Nephron (organoid): Measurements from ENCODE around the gene KCTD17.

Experiments used
- H3K27ac Mint-ChIP-seq, 3 experiments: 2 replicates each; pipeline ENCODE4 v1.8.0; 2020; ENCODE audit warnings: mixed read lengths in 3 of 3, mild to moderate bottlenecking in 2 of 3, moderate library complexity in 1 of 3
- H3K27me3 Mint-ChIP-seq: 2 replicates; pipeline ENCODE4 v1.8.0; 2021; ENCODE audit warnings: low read depth, mild to moderate bottlenecking, moderate library complexity, mixed read lengths
- H3K36me3 Mint-ChIP-seq: 2 replicates; pipeline ENCODE4 v1.8.0; 2020; ENCODE audit warnings: low read depth, mixed read lengths
- H3K4me1 Mint-ChIP-seq: 2 replicates; pipeline ENCODE4 v1.8.0; 2020; ENCODE audit warnings: mixed read lengths
- H3K4me3 Mint-ChIP-seq, 3 experiments: 2 replicates each; pipeline ENCODE4 v1.8.0; 2020; ENCODE audit warnings: mild to moderate bottlenecking in 3 of 3, mixed read lengths in 3 of 3, moderate library complexity in 2 of 3
- H3K9me3 Mint-ChIP-seq: 2 replicates; pipeline ENCODE4 v1.8.0; 2020; ENCODE audit warnings: mixed read lengths
- TF ChIP-seq, protein P1 (sequence below), 3 experiments: fragments of 200-600 bp; sonication (generic); IDR thresholded peaks; one replicate each; pipeline ENCODE4 v1.5.0; 2021; ENCODE audit warnings: antibody characterized with exemption in 3 of 3; ENCODE audit not compliant: unreplicated experiment in 3 of 3

The KCTD17 gene

DNA sequence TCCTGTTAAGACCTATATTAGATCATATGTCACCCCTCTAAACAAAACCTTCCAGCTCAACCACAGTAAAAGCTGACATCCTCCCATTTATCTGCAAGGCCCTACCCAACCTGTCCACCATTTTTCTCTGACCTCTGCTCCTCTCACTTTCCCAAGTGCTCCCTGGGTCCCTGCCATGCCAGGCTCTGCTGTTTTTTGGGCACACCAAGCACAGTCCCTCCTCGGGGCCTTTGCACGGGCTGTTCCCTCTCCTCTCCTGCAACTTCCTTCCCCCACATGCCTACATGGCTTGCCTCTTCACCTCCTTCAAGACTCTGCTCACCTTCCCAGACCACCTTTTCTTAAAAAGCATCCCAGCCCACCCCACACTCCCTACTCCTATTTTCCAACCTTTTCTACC lies 42.1 kb upstream of the KCTD17 start:
- no peaks in the 10 kb centered on the region for H3K4me1 Mint-ChIP-seq
- no peak overlapping the region for H3K4me3 Mint-ChIP-seq
- H3K27me3 Mint-ChIP-seq = no peaks in the 10 kb centered on the region
- peaks cover 4% of the 10 kb centered on the region for H3K9me3 Mint-ChIP-seq
- no peak overlapping the region for H3K27ac Mint-ChIP-seq
- TF ChIP-seq, protein P1, sequence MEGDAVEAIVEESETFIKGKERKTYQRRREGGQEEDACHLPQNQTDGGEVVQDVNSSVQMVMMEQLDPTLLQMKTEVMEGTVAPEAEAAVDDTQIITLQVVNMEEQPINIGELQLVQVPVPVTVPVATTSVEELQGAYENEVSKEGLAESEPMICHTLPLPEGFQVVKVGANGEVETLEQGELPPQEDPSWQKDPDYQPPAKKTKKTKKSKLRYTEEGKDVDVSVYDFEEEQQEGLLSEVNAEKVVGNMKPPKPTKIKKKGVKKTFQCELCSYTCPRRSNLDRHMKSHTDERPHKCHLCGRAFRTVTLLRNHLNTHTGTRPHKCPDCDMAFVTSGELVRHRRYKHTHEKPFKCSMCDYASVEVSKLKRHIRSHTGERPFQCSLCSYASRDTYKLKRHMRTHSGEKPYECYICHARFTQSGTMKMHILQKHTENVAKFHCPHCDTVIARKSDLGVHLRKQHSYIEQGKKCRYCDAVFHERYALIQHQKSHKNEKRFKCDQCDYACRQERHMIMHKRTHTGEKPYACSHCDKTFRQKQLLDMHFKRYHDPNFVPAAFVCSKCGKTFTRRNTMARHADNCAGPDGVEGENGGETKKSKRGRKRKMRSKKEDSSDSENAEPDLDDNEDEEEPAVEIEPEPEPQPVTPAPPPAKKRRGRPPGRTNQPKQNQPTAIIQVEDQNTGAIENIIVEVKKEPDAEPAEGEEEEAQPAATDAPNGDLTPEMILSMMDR (IDR thresholded peaks at IDR 0.05; ENCODE audit: unreplicated experiment in 3 of 3) = no peak
- no peaks in the 10 kb centered on the region for H3K36me3 Mint-ChIP-seq

GRCh38 chr22:37010174-37010573 lies 41.4 kb upstream of the KCTD17 start:
- TF ChIP-seq, protein P1 (IDR thresholded peaks at IDR 0.05; ENCODE audit: unreplicated experiment in 3 of 3) = no peak
- H3K27ac Mint-ChIP-seq = no peak overlapping the region
- peaks cover 4% of the 10 kb centered on the region for H3K9me3 Mint-ChIP-seq
- no peaks in the 10 kb centered on the region for H3K36me3 Mint-ChIP-seq
- H3K4me1 Mint-ChIP-seq = peaks cover 3% of the 10 kb centered on the region
- H3K27me3 Mint-ChIP-seq = no peaks in the 10 kb centered on the region
- H3K4me3 Mint-ChIP-seq = no peak overlapping the region

GRCh38 chr22:37010976-37011375 lies 40.6 kb upstream of the KCTD17 start:
- Mint-ChIP-seq H3K4me3 (no peak overlapping the region), H3K36me3 (no peaks in the 10 kb centered on the region), H3K9me3 (no peaks in the 10 kb centered on the region), H3K27me3 (no peaks in the 10 kb centered on the region), H3K4me1 (peaks cover 6% of the 10 kb centered on the region), H3K27ac (no peak overlapping the region)
- TF ChIP-seq, protein P1 (IDR thresholded peaks at IDR 0.05; ENCODE audit: unreplicated experiment in 3 of 3) = no peak

DNA sequence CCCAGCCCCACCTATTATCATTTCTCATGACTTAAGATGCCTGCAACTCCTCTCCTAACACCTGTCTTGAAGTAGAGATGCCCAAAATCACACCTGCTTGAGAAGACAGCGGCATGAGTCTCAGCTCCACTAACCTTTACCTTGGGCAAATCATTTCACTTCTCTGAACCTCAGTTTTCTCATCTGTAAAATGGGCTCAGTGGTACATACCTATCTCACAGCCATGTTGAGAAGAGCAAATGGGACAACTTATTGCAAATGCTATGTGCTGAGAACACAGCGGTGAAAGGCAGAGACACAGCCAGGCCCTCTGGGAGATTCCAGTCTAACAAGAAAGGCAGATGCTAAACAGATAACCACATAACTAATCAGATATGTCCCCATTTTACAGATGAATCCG lies 40.1 kb upstream of the KCTD17 start:
- no peak overlapping the region for H3K27ac Mint-ChIP-seq
- TF ChIP-seq, protein P1 (IDR thresholded peaks at IDR 0.05; ENCODE audit: unreplicated experiment in 3 of 3) = no peak
- H3K4me1 Mint-ChIP-seq = peaks cover 9% of the 10 kb centered on the region
- no peaks in the 10 kb centered on the region for H3K27me3 Mint-ChIP-seq
- no peak overlapping the region for H3K4me3 Mint-ChIP-seq
- H3K36me3 Mint-ChIP-seq = no peaks in the 10 kb centered on the region
- H3K9me3 Mint-ChIP-seq = no peaks in the 10 kb centered on the region

DNA sequence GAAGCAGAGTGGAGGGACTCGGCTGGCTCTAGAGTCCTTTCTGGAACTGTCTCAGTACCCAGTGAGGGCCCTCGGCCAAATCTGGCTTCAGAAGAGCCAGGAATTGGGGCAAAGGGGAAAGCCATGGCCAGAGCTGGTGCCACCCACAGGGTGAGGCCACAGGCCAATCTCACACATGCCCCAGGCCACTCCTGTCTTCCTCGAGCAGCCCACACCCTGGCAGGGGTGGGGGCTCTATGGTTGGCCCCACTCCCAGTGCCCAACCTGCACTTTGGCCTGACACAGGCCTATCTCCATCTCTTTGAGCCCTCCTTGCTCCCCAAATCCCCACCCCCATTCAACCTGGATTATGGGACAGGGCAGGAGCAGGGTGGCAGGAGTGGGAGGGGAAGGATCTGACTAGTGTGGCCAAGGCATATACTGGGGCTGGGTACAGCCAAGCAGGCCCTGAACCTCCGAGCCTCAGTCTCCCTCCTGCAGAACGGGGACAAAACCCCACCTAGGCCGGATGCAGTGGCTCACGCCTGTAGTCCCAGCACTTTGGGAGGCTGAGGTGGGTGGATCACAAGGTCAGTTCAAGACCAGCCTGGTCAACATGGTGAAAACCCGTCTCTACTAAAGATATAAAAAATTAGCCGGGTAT lies 39.2 kb upstream of the KCTD17 start:
- H3K27me3 Mint-ChIP-seq = no peaks in the 10 kb centered on the region
- H3K4me1 Mint-ChIP-seq = peaks cover 16% of the 10 kb centered on the region
- no peaks in the 10 kb centered on the region for H3K9me3 Mint-ChIP-seq
- TF ChIP-seq, protein P1 (IDR thresholded peaks at IDR 0.05; ENCODE audit: unreplicated experiment in 3 of 3) = no peak
- H3K36me3 Mint-ChIP-seq = no peaks in the 10 kb centered on the region
- H3K27ac Mint-ChIP-seq = no peak overlapping the region
- no peak overlapping the region for H3K4me3 Mint-ChIP-seq

GRCh38 chr22:37012956-37013355 lies 38.6 kb upstream of the KCTD17 start:
- TF ChIP-seq, protein P1 (IDR thresholded peaks at IDR 0.05; ENCODE audit: unreplicated experiment in 3 of 3) = no peak
- Mint-ChIP-seq H3K9me3 (no peaks in the 10 kb centered on the region), H3K27me3 (no peaks in the 10 kb centered on the region), H3K4me1 (peaks cover 16% of the 10 kb centered on the region), H3K36me3 (no peaks in the 10 kb centered on the region), H3K27ac (no peak overlapping the region), H3K4me3 (no peak overlapping the region)
